ENCODE data around the gene PDE6H. TPM values are rescaled to one million over a fixed set of nuclear protein-coding genes. Genes with fewer than 3 reads are reported as not detected.

Gene PDE6H
- total RNA-seq, 1 donor from 2014 or later = not detected

DNA sequence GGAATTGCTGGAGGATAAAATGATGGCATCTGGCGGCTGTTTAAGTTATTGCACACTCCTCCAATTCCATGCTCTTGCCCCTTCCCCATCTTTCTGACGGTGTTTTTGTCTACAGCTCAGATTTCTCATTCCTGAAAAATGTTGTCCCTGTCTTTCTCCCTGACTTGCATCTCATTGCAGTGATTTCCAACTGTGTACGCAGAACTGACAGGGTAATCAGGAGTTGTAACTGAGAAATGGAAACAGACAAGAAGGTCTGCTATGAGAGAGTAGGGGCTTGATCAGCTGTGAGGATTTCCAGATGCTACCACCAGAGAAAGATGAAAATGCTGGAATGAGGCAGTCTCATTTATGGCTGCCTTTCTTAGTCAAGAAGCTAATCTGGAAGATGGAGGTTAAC is 35.8 kb upstream of the PDE6H start:
- H3K27me3 Mint-ChIP-seq (ENCODE audit: low read depth) = no peaks in the 10 kb centered on the region
- no peaks in the 10 kb centered on the region for H3K4me1 Mint-ChIP-seq
- no peak overlapping the region for H3K4me3 Mint-ChIP-seq
- DNase-seq (ENCODE audit: low read depth, low spot score) = no peak
- H3K36me3 Mint-ChIP-seq (ENCODE audit: low read depth) = peaks cover 3% of the 10 kb centered on the region
- TF ChIP-seq, protein P1, sequence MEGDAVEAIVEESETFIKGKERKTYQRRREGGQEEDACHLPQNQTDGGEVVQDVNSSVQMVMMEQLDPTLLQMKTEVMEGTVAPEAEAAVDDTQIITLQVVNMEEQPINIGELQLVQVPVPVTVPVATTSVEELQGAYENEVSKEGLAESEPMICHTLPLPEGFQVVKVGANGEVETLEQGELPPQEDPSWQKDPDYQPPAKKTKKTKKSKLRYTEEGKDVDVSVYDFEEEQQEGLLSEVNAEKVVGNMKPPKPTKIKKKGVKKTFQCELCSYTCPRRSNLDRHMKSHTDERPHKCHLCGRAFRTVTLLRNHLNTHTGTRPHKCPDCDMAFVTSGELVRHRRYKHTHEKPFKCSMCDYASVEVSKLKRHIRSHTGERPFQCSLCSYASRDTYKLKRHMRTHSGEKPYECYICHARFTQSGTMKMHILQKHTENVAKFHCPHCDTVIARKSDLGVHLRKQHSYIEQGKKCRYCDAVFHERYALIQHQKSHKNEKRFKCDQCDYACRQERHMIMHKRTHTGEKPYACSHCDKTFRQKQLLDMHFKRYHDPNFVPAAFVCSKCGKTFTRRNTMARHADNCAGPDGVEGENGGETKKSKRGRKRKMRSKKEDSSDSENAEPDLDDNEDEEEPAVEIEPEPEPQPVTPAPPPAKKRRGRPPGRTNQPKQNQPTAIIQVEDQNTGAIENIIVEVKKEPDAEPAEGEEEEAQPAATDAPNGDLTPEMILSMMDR (conservative IDR thresholded peaks at IDR 0.05) = no peak
- peaks cover 3% of the 10 kb centered on the region for H3K9me3 Mint-ChIP-seq
- no peak overlapping the region for H3K27ac Mint-ChIP-seq (ENCODE audit: unreplicated experiment)

DNA sequence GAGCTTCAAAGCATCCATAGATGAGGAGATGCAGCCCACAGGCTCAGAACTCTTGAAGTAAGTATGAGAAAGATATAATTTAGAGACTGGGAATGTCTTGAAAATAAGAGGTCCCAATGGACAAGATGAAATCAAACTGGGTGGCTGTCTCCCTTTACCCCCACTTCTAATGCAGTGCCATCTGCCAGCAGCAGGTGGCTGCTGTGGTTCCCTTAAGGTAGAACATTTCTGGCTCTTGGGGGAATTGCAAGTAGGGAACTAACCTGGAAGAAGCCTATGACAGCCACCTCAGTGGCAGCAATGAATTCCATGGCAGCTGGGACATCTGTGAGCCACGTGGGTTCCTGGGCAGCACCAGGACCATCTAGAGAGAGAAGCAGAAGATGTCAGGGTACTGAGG is 35.2 kb upstream of the PDE6H start:
- no peak overlapping the region for H3K4me3 Mint-ChIP-seq
- peaks cover 5% of the 10 kb centered on the region for H3K36me3 Mint-ChIP-seq (ENCODE audit: low read depth)
- no peaks in the 10 kb centered on the region for H3K4me1 Mint-ChIP-seq
- no peak for DNase-seq (ENCODE audit: low read depth, low spot score)
- TF ChIP-seq, protein P1 (conservative IDR thresholded peaks at IDR 0.05) = peak; percentile 23
- H3K27me3 Mint-ChIP-seq (ENCODE audit: low read depth) = no peaks in the 10 kb centered on the region
- peaks cover 5% of the 10 kb centered on the region for H3K9me3 Mint-ChIP-seq
- H3K27ac Mint-ChIP-seq (ENCODE audit: unreplicated experiment) = no peak overlapping the region

DNA sequence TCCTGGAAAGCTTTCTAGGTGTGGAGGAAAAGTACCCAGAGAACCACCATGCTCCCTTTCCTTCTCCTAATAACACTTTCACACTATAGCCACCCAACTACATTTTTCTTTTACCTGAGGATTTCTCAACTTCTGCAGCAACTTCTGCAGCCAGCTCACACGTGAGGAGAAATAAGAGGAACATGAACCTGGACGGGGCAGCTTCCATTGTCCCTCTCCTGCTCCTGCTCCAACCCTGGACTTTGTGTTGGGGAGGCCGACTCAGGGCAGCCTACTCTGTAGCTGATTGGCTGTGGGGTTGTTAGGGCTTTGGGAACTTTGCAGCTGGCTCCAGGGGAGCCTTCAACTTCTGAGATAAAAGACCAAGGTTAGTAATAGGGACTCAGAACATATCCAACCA is 34.5 kb upstream of the PDE6H start, which contains the start of gene ERP27:
Gene ERP27, minus strand, starts transcription at position 237 of the 400 bp plus-strand sequence. Its CDS starts 29 bp downstream, at position 208.
- Mint-ChIP-seq H3K27ac (ENCODE audit: unreplicated experiment) (no peak within 1 kb of the TSS), H3K4me3 (no peak within 1 kb of the TSS), H3K27me3 (ENCODE audit: low read depth) (no peaks in the 10 kb centered on the region), H3K4me1 (no peaks in the 10 kb centered on the region), H3K36me3 (ENCODE audit: low read depth) (peaks cover 5% of the 10 kb centered on the region), H3K9me3 (peaks cover 5% of the 10 kb centered on the region)
- no peak for DNase-seq (ENCODE audit: low read depth, low spot score)
- TF ChIP-seq, protein P1 (conservative IDR thresholded peaks at IDR 0.05) = no peak

DNA sequence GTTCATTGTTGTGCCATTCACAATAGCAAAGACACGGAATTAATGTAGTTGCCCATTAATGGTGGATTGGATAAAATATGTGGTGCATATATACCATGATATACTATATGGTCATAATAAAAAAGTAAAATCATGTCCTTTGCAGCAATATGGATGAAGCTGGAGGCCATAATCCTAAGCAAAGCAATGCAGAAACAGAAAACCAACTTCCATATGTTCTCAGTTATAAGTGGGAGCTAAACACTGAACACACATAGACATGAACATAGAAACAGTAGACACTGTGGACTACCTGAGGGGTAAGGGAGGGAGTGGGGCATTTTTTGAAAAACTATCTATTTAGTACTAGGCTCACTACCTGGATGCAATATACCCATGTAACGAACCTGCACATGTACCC is 31.5 kb upstream of the PDE6H start:
- Mint-ChIP-seq H3K4me1 (no peaks in the 10 kb centered on the region), H3K9me3 (peaks cover 5% of the 10 kb centered on the region), H3K27me3 (ENCODE audit: low read depth) (no peaks in the 10 kb centered on the region), H3K36me3 (ENCODE audit: low read depth) (peaks cover 5% of the 10 kb centered on the region), H3K4me3 (no peak overlapping the region), H3K27ac (ENCODE audit: unreplicated experiment) (no peak overlapping the region)
- no peak for DNase-seq (ENCODE audit: low read depth, low spot score)
- TF ChIP-seq, protein P1 (conservative IDR thresholded peaks at IDR 0.05) = no peak

DNA sequence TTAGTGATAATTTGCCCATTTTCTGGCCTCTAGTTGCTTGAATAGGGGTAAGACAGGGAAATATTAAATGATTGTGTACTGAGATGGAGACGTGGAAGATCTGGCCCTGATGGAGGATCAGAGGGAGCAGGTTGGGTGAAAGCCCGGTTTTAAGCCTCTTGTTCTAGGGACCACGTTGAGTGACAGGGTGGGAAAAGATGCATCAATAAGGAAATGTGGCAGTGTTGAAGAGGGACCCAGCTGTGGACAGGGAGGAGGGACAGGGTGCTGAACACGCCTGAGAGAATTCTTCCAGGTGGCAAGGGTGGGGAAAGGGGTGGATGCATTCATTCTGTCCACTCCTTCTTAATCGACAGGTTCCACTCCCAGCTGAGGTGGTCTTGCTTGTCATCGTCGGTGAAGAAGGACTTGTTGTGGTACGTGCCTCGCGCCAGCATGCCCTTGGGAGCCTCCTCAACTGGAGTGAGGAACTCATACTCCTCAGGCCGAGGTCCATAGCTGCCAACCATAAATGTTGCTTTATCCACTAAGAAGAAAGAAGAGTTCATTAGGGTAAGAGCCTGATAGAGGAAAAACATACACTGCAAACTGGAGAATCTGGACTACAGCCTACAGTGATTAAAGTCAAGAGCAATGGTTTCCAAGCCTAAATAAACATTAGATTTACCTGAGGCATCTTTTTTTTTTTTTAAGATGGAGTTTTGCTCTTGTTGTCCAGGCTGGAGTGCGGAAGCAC is 30.5 kb upstream of the PDE6H start:
- Mint-ChIP-seq H3K9me3 (peaks cover 5% of the 10 kb centered on the region), H3K27ac (ENCODE audit: unreplicated experiment) (no peak overlapping the region), H3K4me3 (no peak overlapping the region), H3K4me1 (no peaks in the 10 kb centered on the region), H3K27me3 (ENCODE audit: low read depth) (no peaks in the 10 kb centered on the region), H3K36me3 (ENCODE audit: low read depth) (peaks cover 5% of the 10 kb centered on the region)
- TF ChIP-seq, protein P1 (conservative IDR thresholded peaks at IDR 0.05) = no peak
- no peak for DNase-seq (ENCODE audit: low read depth, low spot score)

Data from neural crest cell (in vitro differentiated cells).